IPS-18c (cell line): ENCODE results near the gene ATXN7L3.

Experiments used
- H3K4me3 ChIP-seq: 2 replicates; pipeline ENCODE4 v1.7.0; 2013; ENCODE audit warnings: low read depth, mild to moderate bottlenecking, low read length, moderate library complexity; ENCODE audit not compliant: insufficient read depth
- H3K9me3 ChIP-seq: one replicate; pipeline ENCODE4 v1.6.1; 2013; ENCODE audit warnings: mild to moderate bottlenecking, low read length, moderate library complexity; ENCODE audit not compliant: control insufficient read depth, insufficient read depth

The ATXN7L3 gene

GRCh38 chr17:44220213-44221083 lies 20.8 kb upstream of the ATXN7L3 start:
- Histone ChIP-seq H3K9me3 (no peaks in the 10 kb centered on the region), H3K4me3 (peak overlapping the region; percentile 86)

- peak within 1 kb of the TSS; percentile 88 for H3K4me3 ChIP-seq
- H3K9me3 ChIP-seq, result no peaks in the 10 kb centered on the region
Measured at GRCh38 chr17:44219616-44220212, 20.0 kb upstream of the ATXN7L3 start, which contains the start of gene UBTF. Gene UBTF, minus strand, starts transcription at chr17:44219675. Its CDS starts 1,446 bp downstream, at chr17:44218229.

GRCh38 chr17:44219108-44219615 lies 19.5 kb upstream of the ATXN7L3 start:
- H3K9me3 ChIP-seq, result no peaks in the 10 kb centered on the region
- H3K4me3 ChIP-seq, result peak overlapping the region; percentile 88

GRCh38 chr17:44218344-44219107 lies 18.8 kb upstream of the ATXN7L3 start:
- H3K9me3 ChIP-seq, result no peaks in the 10 kb centered on the region
- H3K4me3 ChIP-seq, result peak overlapping the region; percentile 88

GRCh38 chr17:44217738-44218343 lies 18.2 kb upstream of the ATXN7L3 start:
- Histone ChIP-seq H3K9me3 (no peaks in the 10 kb centered on the region), H3K4me3 (peak overlapping the region; percentile 88)

- no peak overlapping the region for H3K4me3 ChIP-seq
- no peaks in the 10 kb centered on the region for H3K9me3 ChIP-seq
Measured at GRCh38 chr17:44216694-44217093, 17.0 kb upstream of the ATXN7L3 start.

- no peaks in the 10 kb centered on the region for H3K9me3 ChIP-seq
- no peak overlapping the region for H3K4me3 ChIP-seq
Measured at GRCh38 chr17:44216173-44216572, 16.5 kb upstream of the ATXN7L3 start.

GRCh38 chr17:44214896-44215295 lies 15.2 kb upstream of the ATXN7L3 start:
- Histone ChIP-seq H3K9me3 (no peaks in the 10 kb centered on the region), H3K4me3 (no peak overlapping the region)

- Histone ChIP-seq H3K9me3 (no peaks in the 10 kb centered on the region), H3K4me3 (no peak overlapping the region)
Measured at GRCh38 chr17:44214230-44214494, 14.5 kb upstream of the ATXN7L3 start.

GRCh38 chr17:44213403-44214229 lies 13.9 kb upstream of the ATXN7L3 start:
- Histone ChIP-seq H3K4me3 (no peak overlapping the region), H3K9me3 (no peaks in the 10 kb centered on the region)

GRCh38 chr17:44212507-44213402 lies 13.1 kb upstream of the ATXN7L3 start:
- no peaks in the 10 kb centered on the region for H3K9me3 ChIP-seq
- no peak overlapping the region for H3K4me3 ChIP-seq

- Histone ChIP-seq H3K4me3 (no peak overlapping the region; the same call in 1 of the 2 replicates), H3K9me3 (no peaks in the 10 kb centered on the region)
Measured at GRCh38 chr17:44211281-44212265, 11.9 kb upstream of the ATXN7L3 start.

GRCh38 chr17:44210342-44211192 lies 10.9 kb upstream of the ATXN7L3 start:
- H3K4me3 ChIP-seq, result no peak overlapping the region
- no peaks in the 10 kb centered on the region for H3K9me3 ChIP-seq

- Histone ChIP-seq H3K4me3 (no peak overlapping the region), H3K9me3 (no peaks in the 10 kb centered on the region)
Measured at GRCh38 chr17:44209786-44210341, 10.2 kb upstream of the ATXN7L3 start.
